SK-N-SH treated with all-trans-retinoic acid at 6 μM for 48 hours (cell line): Measurements from ENCODE around the gene ACTR2.

ENCODE experiments used
- ATAC-seq: fragments of 200-7000 bp; cut with Tn5 transposase; 3 replicates; pipeline ENCODE4 v1.9.1; 2020; ENCODE audit warnings: mild to moderate bottlenecking, moderate library complexity
- BACH2 ChIP-seq: fragments of 250-450 bp; sonication (Bioruptor Pico); IDR thresholded peaks from 2 replicates; pipeline ENCODE4 v1.9.0; 2021; ENCODE audit warnings: mild to moderate bottlenecking, borderline replicate concordance
- CSDC2 ChIP-seq: fragments of 250-450 bp; sonication (Bioruptor Pico); IDR thresholded peaks from 2 replicates; pipeline ENCODE4 v1.5.0; 2020; ENCODE audit warnings: mild to moderate bottlenecking, moderate library complexity
- ESRRG ChIP-seq: fragments of 250-450 bp; sonication (Bioruptor Pico); IDR thresholded peaks from 2 replicates; pipeline ENCODE4 v1.6.1; 2021; ENCODE audit warnings: mild to moderate bottlenecking
- GLIS3 ChIP-seq: fragments of 250-450 bp; sonication (Bioruptor Pico); IDR thresholded peaks from 2 replicates; pipeline ENCODE4 v1.5.0; 2020; ENCODE audit warnings: mild to moderate bottlenecking, moderate library complexity
- ISL1 ChIP-seq: fragments of 250-450 bp; sonication (Bioruptor Pico); IDR thresholded peaks from 2 replicates; pipeline ENCODE4 v2.1.2; 2022; ENCODE audit warnings: mild to moderate bottlenecking, moderate library complexity
- OSR1 ChIP-seq: fragments of 250-450 bp; sonication (Bioruptor Pico); IDR thresholded peaks from 2 replicates; pipeline ENCODE4 v1.8.0; 2022; ENCODE audit warnings: moderate library complexity, mild to moderate bottlenecking, inconsistent platforms
- SNAI2 ChIP-seq: fragments of 250-450 bp; sonication (Bioruptor Pico); IDR thresholded peaks from 2 replicates; pipeline ENCODE4 v1.5.0; 2020; ENCODE audit warnings: mild to moderate bottlenecking, moderate library complexity
- TCF4 ChIP-seq: fragments of 250-450 bp; sonication (Bioruptor Pico); IDR thresholded peaks from 2 replicates; pipeline ENCODE4 v1.8.0; 2021; ENCODE audit warnings: mild to moderate bottlenecking, moderate library complexity, borderline replicate concordance
- TOX ChIP-seq: fragments of 250-450 bp; sonication (Bioruptor Pico); IDR thresholded peaks from 2 replicates; pipeline ENCODE4 v1.8.0; 2021; ENCODE audit warnings: mild to moderate bottlenecking, moderate library complexity, borderline replicate concordance
- ZC3H10 ChIP-seq: fragments of 250-450 bp; sonication (Bioruptor Pico); IDR thresholded peaks from 2 replicates; pipeline ENCODE4 v1.5.1; 2021; ENCODE audit warnings: mild to moderate bottlenecking, moderate library complexity
- ZFP3 ChIP-seq: fragments of 250-450 bp; sonication (Bioruptor Pico); IDR thresholded peaks from 2 replicates; pipeline ENCODE4 v1.5.0; 2020; ENCODE audit warnings: mild to moderate bottlenecking, moderate library complexity
- ZFP30 ChIP-seq: fragments of 450-650 bp; formaldehyde crosslinking; IDR thresholded peaks from 2 replicates; pipeline ENCODE4 v1.5.0; 2022; ENCODE audit warnings: mild to moderate bottlenecking, moderate library complexity
- ZNF565 ChIP-seq: fragments of 450-650 bp; formaldehyde crosslinking; conservative IDR thresholded peaks from 2 replicates; pipeline ENCODE4 v1.5.0; 2020; ENCODE audit warnings: low read depth, mild to moderate bottlenecking, moderate library complexity
- ZNF70 ChIP-seq: fragments of 450-650 bp; formaldehyde crosslinking; IDR thresholded peaks from 2 replicates; pipeline ENCODE4 v1.5.0; 2020; ENCODE audit warnings: mild to moderate bottlenecking, moderate library complexity
- ZNF8 ChIP-seq: fragments of 450-650 bp; formaldehyde crosslinking; IDR thresholded peaks from 2 replicates; pipeline ENCODE4 v1.5.0; 2020; ENCODE audit warnings: mild to moderate bottlenecking, moderate library complexity
- TF ChIP-seq, protein P1 (sequence below): fragments of 250-450 bp; sonication (Bioruptor Pico); IDR thresholded peaks from 2 replicates; pipeline ENCODE4 v1.5.1; 2021; ENCODE audit warnings: mild to moderate bottlenecking, moderate library complexity
- TF ChIP-seq, protein P2 (sequence below): fragments of 250-450 bp; sonication (Bioruptor Pico); IDR thresholded peaks from 2 replicates; pipeline ENCODE4 v1.5.0; 2020; ENCODE audit warnings: mild to moderate bottlenecking, moderate library complexity
- TF ChIP-seq, protein P3 (sequence below): fragments of 250-450 bp; sonication (Bioruptor Pico); IDR thresholded peaks from 2 replicates; pipeline ENCODE4 v1.8.0; 2020; ENCODE audit warnings: mild to moderate bottlenecking, moderate library complexity, borderline replicate concordance
- TF ChIP-seq, protein P4 (sequence below): fragments of 250-450 bp; sonication (Bioruptor Pico); IDR thresholded peaks from 2 replicates; pipeline ENCODE4 v1.5.1; 2020; ENCODE audit warnings: low read depth, mild to moderate bottlenecking, moderate library complexity

ACTR2 gene

DNA sequence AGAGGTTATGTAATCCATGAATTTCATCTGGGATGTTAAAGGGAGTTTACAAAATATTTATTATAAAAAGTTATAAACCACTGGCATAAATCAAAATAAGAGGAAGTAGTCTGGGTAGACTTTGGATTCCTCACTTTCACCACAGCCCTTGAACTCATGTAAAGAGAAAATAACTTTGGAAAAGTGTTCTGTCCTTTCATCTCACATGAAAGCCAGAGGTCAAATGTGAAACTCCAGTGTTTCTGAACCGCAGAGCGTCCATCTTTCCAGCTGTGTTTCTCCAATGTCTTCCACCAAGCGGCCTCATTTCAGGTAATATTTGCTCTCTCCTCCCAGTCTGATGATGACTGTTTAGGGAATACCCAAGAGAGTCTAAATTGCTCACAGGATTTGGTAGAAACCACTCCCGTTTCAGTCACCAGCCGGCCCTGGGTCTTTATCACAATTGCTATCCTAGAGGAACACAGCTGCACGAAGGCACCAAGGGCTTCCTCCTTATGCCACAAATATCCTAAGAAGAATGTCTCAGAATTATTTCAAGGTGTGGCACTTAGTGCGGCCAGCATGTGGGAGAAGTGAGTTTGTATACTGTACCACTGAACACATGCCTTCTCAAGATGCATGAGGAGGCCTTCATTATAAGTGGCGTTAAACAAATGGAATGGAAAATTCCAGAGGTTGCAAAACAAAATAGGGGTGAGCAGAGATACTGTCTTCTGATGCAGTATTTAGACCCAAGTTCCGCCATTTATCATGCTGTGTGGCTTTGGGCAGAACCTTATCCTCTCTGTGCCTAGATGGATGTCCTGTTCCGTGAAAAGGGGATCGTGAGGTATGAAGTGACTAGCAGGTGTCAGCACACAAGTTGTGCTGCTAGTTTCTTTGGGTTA lies 63.8 kb downstream of the ACTR2 start (continued):
- TF ChIP-seq, protein P1, sequence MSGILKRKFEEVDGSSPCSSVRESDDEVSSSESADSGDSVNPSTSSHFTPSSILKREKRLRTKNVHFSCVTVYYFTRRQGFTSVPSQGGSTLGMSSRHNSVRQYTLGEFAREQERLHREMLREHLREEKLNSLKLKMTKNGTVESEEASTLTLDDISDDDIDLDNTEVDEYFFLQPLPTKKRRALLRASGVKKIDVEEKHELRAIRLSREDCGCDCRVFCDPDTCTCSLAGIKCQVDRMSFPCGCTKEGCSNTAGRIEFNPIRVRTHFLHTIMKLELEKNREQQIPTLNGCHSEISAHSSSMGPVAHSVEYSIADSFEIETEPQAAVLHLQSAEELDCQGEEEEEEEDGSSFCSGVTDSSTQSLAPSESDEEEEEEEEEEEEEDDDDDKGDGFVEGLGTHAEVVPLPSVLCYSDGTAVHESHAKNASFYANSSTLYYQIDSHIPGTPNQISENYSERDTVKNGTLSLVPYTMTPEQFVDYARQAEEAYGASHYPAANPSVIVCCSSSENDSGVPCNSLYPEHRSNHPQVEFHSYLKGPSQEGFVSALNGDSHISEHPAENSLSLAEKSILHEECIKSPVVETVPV (CRISPR knock-in tag): no peak
- TF ChIP-seq CSDC2 (CRISPR knock-in tag): no peak
- no peak for TF ChIP-seq SNAI2 (CRISPR knock-in tag)
- no peak for TF ChIP-seq OSR1
- TF ChIP-seq, protein P2, sequence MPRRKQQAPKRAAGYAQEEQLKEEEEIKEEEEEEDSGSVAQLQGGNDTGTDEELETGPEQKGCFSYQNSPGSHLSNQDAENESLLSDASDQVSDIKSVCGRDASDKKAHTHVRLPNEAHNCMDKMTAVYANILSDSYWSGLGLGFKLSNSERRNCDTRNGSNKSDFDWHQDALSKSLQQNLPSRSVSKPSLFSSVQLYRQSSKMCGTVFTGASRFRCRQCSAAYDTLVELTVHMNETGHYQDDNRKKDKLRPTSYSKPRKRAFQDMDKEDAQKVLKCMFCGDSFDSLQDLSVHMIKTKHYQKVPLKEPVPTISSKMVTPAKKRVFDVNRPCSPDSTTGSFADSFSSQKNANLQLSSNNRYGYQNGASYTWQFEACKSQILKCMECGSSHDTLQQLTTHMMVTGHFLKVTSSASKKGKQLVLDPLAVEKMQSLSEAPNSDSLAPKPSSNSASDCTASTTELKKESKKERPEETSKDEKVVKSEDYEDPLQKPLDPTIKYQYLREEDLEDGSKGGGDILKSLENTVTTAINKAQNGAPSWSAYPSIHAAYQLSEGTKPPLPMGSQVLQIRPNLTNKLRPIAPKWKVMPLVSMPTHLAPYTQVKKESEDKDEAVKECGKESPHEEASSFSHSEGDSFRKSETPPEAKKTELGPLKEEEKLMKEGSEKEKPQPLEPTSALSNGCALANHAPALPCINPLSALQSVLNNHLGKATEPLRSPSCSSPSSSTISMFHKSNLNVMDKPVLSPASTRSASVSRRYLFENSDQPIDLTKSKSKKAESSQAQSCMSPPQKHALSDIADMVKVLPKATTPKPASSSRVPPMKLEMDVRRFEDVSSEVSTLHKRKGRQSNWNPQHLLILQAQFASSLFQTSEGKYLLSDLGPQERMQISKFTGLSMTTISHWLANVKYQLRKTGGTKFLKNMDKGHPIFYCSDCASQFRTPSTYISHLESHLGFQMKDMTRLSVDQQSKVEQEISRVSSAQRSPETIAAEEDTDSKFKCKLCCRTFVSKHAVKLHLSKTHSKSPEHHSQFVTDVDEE (CRISPR knock-in tag): no peak

DNA sequence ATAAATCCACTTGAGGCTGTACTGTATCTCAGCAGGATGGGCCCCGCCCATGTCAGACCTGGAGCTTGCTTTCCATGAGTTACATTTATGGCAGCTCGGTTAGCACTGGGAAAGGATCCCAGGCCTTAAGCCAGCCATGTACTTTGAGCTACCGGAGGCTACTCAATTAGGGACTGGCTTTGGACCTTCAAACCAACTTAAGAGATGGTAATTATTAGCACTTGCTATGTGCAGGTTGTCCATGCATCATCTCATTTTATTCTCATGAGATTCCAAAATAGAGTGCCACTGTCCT lies 64.4 kb downstream of the ACTR2 start:
- no peak for ATAC-seq
- TF ChIP-seq, protein P1 (CRISPR knock-in tag): no peak
- TF ChIP-seq GLIS3 (CRISPR knock-in tag): no peak
- TF ChIP-seq ZNF565 (CRISPR knock-in tag): no peak
- no peak for TF ChIP-seq SNAI2 (CRISPR knock-in tag)
- TF ChIP-seq BACH2 (CRISPR knock-in tag): no peak
- TF ChIP-seq CSDC2 (CRISPR knock-in tag): no peak
- no peak for TF ChIP-seq ISL1 (CRISPR knock-in tag)
- TF ChIP-seq, protein P3, sequence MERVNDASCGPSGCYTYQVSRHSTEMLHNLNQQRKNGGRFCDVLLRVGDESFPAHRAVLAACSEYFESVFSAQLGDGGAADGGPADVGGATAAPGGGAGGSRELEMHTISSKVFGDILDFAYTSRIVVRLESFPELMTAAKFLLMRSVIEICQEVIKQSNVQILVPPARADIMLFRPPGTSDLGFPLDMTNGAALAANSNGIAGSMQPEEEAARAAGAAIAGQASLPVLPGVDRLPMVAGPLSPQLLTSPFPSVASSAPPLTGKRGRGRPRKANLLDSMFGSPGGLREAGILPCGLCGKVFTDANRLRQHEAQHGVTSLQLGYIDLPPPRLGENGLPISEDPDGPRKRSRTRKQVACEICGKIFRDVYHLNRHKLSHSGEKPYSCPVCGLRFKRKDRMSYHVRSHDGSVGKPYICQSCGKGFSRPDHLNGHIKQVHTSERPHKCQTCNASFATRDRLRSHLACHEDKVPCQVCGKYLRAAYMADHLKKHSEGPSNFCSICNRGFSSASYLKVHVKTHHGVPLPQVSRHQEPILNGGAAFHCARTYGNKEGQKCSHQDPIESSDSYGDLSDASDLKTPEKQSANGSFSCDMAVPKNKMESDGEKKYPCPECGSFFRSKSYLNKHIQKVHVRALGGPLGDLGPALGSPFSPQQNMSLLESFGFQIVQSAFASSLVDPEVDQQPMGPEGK (CRISPR knock-in tag): no peak
- no peak for TF ChIP-seq ESRRG (CRISPR knock-in tag)
- TF ChIP-seq ZNF8 (CRISPR knock-in tag): no peak
- no peak for TF ChIP-seq OSR1
- no peak for TF ChIP-seq ZFP3 (CRISPR knock-in tag)
- no peak for TF ChIP-seq TCF4 (CRISPR knock-in tag)
- TF ChIP-seq ZFP30 (CRISPR knock-in tag): no peak

DNA sequence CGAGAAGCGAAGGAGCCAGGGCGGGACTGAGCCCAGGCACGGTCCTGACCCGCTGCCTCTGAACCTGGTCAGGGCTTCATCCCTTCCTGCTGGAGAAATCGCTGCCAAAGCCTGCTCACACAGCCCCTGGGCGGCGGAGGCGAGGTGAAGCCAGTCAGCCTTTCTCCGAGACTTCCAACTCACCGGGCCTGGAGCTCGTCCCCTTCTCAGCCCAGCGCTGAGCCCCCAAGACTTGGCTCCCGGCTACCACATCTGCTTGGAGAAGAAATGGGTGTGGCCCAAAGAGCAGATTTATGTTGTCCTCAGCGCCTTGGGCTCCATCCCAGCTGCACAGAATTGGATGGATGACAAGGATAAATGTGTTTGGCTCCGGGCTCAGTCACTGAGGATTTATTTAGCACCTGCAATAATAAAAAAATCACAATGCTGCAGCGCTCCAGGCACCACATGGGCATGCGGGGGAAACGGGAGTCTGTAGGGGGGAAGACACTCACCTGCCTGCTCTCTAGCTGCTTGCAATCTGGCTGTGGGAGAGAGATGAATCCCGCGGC lies 64.9 kb downstream of the ACTR2 start:
- ATAC-seq: no peak
- no peak for TF ChIP-seq ZNF8 (CRISPR knock-in tag)
- TF ChIP-seq ZC3H10: no peak
- TF ChIP-seq, protein P1 (CRISPR knock-in tag): no peak
- TF ChIP-seq OSR1: no peak
- TF ChIP-seq BACH2 (CRISPR knock-in tag): no peak
- no peak for TF ChIP-seq GLIS3 (CRISPR knock-in tag)
- no peak for TF ChIP-seq ZFP3 (CRISPR knock-in tag)
- no peak for TF ChIP-seq ZFP30 (CRISPR knock-in tag)
- no peak for TF ChIP-seq CSDC2 (CRISPR knock-in tag)
- no peak for TF ChIP-seq TOX (CRISPR knock-in tag)
- TF ChIP-seq, protein P4, sequence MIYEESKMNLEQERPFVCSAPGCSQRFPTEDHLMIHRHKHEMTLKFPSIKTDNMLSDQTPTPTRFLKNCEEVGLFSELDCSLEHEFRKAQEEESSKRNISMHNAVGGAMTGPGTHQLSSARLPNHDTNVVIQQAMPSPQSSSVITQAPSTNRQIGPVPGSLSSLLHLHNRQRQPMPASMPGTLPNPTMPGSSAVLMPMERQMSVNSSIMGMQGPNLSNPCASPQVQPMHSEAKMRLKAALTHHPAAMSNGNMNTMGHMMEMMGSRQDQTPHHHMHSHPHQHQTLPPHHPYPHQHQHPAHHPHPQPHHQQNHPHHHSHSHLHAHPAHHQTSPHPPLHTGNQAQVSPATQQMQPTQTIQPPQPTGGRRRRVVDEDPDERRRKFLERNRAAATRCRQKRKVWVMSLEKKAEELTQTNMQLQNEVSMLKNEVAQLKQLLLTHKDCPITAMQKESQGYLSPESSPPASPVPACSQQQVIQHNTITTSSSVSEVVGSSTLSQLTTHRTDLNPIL: no peak
- TF ChIP-seq ISL1 (CRISPR knock-in tag): no peak
- no peak for TF ChIP-seq ESRRG (CRISPR knock-in tag)
- TF ChIP-seq ZNF70 (CRISPR knock-in tag): no peak
- TF ChIP-seq, protein P2 (CRISPR knock-in tag): no peak
- TF ChIP-seq, protein P3 (CRISPR knock-in tag): no peak
